Nephron progenitor cell (in vitro differentiated cells): ENCODE results near the gene SH2D1A.
A peak's percentile ranks its signal among the peaks of the same experiment; 100 is the strongest.

Experiments used
- DNase-seq: peaks from one replicate; pipeline ENCODE4 v3.0.0; 2021
- H3K27ac Mint-ChIP-seq: 2 replicates; pipeline ENCODE4 v1.8.0; 2021; ENCODE audit warnings: mild to moderate bottlenecking, moderate library complexity, mixed read lengths
- H3K27me3 Mint-ChIP-seq: 2 replicates; pipeline ENCODE4 v1.8.0; 2021; ENCODE audit warnings: mild to moderate bottlenecking, low read depth, mixed read lengths; ENCODE audit not compliant: poor library complexity
- H3K36me3 Mint-ChIP-seq: 2 replicates; pipeline ENCODE4 v1.8.0; 2021; ENCODE audit warnings: low read depth, mixed read lengths
- H3K4me1 Mint-ChIP-seq: 2 replicates; pipeline ENCODE4 v1.8.0; 2021; ENCODE audit warnings: mixed read lengths
- H3K4me3 Mint-ChIP-seq: 2 replicates; pipeline ENCODE4 v1.8.0; 2021; ENCODE audit warnings: mild to moderate bottlenecking, moderate library complexity, mixed read lengths
- H3K9me3 Mint-ChIP-seq: 2 replicates; pipeline ENCODE4 v1.8.0; 2021; ENCODE audit warnings: mild to moderate bottlenecking, moderate library complexity, mixed read lengths
- TF ChIP-seq, protein P1 (sequence below): fragments of 200-600 bp; sonication (generic); IDR thresholded peaks from 2 replicates; pipeline ENCODE4 v1.5.0; 2021; ENCODE audit warnings: antibody characterized with exemption

Gene SH2D1A

DNA sequence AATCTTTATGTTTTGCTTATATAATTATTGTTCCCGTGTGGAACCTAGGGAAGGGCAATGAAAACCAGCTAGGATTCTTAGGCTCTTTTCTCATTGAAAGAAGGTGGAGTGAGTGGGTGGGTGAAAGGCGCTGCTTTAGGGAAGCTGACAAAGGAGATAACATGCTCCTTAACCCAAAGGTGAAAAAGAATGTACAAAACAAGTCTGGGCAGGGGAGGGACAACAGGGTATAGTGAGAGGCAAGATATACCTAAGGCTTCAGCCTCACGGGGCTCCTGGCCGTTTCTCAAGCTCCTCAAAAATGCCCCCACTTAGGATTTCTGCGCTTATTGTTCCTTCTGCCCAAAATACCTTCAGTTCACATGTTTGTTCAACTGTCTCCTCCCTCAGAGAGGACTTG lies 1.8 kb downstream of the SH2D1A start:
- H3K4me1 Mint-ChIP-seq = peaks cover 15% of the 10 kb centered on the region
- H3K27me3 Mint-ChIP-seq = no peaks in the 10 kb centered on the region
- no peak overlapping the region for H3K4me3 Mint-ChIP-seq
- H3K27ac Mint-ChIP-seq = peak overlapping the region; percentile 74
- no peaks in the 10 kb centered on the region for H3K9me3 Mint-ChIP-seq
- DNase-seq = no peak
- no peaks in the 10 kb centered on the region for H3K36me3 Mint-ChIP-seq
- TF ChIP-seq, protein P1, sequence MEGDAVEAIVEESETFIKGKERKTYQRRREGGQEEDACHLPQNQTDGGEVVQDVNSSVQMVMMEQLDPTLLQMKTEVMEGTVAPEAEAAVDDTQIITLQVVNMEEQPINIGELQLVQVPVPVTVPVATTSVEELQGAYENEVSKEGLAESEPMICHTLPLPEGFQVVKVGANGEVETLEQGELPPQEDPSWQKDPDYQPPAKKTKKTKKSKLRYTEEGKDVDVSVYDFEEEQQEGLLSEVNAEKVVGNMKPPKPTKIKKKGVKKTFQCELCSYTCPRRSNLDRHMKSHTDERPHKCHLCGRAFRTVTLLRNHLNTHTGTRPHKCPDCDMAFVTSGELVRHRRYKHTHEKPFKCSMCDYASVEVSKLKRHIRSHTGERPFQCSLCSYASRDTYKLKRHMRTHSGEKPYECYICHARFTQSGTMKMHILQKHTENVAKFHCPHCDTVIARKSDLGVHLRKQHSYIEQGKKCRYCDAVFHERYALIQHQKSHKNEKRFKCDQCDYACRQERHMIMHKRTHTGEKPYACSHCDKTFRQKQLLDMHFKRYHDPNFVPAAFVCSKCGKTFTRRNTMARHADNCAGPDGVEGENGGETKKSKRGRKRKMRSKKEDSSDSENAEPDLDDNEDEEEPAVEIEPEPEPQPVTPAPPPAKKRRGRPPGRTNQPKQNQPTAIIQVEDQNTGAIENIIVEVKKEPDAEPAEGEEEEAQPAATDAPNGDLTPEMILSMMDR = no peak

DNA sequence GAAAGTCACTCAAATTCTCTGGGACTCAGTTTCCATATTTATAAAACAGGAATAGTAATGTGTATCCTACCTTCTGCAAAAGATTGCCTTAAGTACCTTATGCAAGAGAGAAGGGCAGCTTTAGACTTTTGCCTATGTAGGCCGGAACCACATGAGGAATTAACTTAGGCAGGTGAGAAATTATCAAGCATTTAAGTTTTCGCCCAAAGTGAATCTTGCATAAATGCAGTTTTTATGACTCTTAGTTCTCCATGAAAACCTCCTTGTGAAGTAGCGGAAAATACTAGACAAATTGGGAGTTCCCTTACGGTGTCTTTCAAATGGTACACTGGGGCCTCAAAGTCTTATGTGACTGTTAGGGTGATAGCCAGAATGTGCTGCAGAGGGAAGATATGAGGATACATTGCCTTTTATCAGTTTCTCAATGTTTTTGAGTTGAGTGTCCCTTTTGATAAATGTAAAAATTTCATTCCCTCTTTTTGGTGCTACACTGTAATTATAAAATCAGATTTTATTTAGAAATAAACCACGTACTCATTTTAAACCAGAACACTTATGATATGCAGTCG lies 2.6 kb downstream of the SH2D1A start:
- Mint-ChIP-seq H3K27ac (no peak overlapping the region), H3K4me3 (no peak overlapping the region), H3K4me1 (peaks cover 15% of the 10 kb centered on the region), H3K9me3 (no peaks in the 10 kb centered on the region), H3K36me3 (no peaks in the 10 kb centered on the region), H3K27me3 (no peaks in the 10 kb centered on the region)
- no peak for DNase-seq
- TF ChIP-seq, protein P1 = no peak

DNA sequence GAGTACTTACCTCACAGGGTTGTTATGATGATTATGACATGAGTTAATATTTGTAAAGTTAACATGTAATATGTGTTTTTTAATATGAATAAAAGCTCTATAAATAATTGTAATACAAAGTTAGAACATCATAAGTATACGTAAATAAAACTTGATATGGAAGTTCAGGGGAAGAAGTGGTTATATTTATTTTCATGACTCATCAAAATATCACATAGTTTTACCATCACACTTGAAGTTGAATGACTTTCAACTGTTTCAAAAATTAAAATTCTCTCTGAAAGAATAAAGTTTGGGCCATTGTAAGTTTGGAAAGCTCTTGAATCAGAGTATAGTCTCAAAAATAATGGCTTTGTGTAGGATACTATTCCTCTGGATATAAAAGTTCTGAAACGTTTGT lies 8.3 kb downstream of the SH2D1A start:
- Mint-ChIP-seq H3K27ac (no peak overlapping the region), H3K4me1 (no peaks in the 10 kb centered on the region), H3K27me3 (peaks cover 3% of the 10 kb centered on the region), H3K4me3 (no peak overlapping the region), H3K9me3 (no peaks in the 10 kb centered on the region), H3K36me3 (no peaks in the 10 kb centered on the region)
- TF ChIP-seq, protein P1 = no peak
- DNase-seq = no peak

DNA sequence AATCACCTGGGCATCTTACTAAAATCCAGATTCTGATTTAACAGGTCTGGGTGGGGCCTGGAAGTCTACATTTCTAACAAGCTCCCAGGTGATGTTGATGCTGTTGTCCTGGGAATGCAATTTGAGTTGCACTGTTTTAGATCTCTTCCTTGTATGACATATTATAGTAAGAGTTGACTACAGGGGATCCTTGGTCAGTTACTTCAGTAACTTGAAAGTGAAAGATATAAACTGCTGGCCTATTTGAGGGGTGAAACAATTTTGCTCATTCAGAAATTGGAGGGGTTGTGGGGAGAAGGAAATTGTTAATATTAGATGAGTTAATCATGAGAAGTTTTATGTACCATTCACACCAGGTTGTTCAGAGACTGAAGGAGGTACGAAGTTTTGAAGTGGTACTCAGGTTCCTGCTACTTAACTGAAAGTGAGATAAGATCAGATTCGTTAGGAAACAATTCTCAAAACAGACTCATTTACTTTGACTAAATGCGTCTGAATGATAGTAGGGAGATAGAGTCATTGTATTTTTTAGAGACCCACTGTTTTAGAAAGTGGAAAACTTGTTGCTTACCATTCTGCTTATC lies 12.5 kb downstream of the SH2D1A start:
- no peaks in the 10 kb centered on the region for H3K9me3 Mint-ChIP-seq
- no peaks in the 10 kb centered on the region for H3K36me3 Mint-ChIP-seq
- H3K4me3 Mint-ChIP-seq = no peak overlapping the region
- DNase-seq = no peak
- TF ChIP-seq, protein P1 = no peak
- no peaks in the 10 kb centered on the region for H3K4me1 Mint-ChIP-seq
- H3K27me3 Mint-ChIP-seq = peaks cover 3% of the 10 kb centered on the region
- H3K27ac Mint-ChIP-seq = no peak overlapping the region

DNA sequence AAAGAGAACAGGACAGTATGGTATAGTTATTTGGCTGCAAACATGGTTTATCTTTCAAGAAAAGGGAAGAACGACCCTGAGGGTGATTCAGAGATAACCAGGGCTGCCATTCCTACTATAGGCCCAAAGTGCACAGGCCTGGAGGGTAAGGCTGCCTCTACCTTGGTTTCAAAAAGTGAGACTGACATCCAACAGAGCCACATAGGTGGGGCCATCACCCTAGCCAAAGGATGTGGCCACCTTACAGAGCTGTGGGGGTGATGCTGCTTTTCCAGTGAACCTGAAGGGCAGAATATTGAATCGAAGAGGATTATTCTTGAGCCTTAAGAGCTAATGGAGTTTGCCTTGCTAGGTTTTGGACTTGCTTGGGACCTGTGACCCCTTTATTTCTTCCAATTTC lies 15.7 kb downstream of the SH2D1A start:
- H3K27me3 Mint-ChIP-seq = peaks cover 1% of the 10 kb centered on the region
- H3K27ac Mint-ChIP-seq = no peak overlapping the region
- DNase-seq = no peak
- no peak overlapping the region for H3K4me3 Mint-ChIP-seq
- no peaks in the 10 kb centered on the region for H3K36me3 Mint-ChIP-seq
- TF ChIP-seq, protein P1 = no peak
- no peaks in the 10 kb centered on the region for H3K4me1 Mint-ChIP-seq
- no peaks in the 10 kb centered on the region for H3K9me3 Mint-ChIP-seq

DNA sequence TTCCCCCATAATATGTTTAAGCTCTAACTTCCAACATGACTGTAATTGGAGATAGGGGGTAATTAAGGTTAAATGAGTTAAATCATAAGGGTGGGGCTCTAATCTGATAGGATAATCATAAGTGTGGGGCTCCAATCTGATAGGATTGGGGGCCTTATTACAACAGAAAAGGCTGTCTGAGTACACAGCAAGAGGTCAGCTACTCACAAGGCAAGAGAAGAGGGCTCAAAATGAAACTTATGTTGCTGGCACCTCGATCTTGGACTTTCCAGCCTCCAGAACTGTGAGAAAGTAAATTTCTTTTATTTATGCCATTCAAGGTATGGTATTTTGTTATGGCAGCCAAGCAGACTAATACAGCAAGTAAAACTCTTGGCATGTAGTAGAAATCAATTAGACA lies 16.4 kb downstream of the SH2D1A start:
- no peak for DNase-seq
- no peaks in the 10 kb centered on the region for H3K4me1 Mint-ChIP-seq
- TF ChIP-seq, protein P1 = no peak
- H3K9me3 Mint-ChIP-seq = no peaks in the 10 kb centered on the region
- no peak overlapping the region for H3K4me3 Mint-ChIP-seq
- no peaks in the 10 kb centered on the region for H3K36me3 Mint-ChIP-seq
- no peaks in the 10 kb centered on the region for H3K27me3 Mint-ChIP-seq
- H3K27ac Mint-ChIP-seq = no peak overlapping the region
